Peyer's patch (tissue), 4 donors: ENCODE data around the gene GPHB5.

Experiments
- CTCF ChIP-seq, 6 experiments: fragments of 450-650 bp in 4 of 6; fragments of 200-600 bp in 2 of 6; sonication (generic) in 1 of 6; IDR thresholded peaks; one replicate each; pipeline ENCODE4 v1.5.1; 2017 to 2019; ENCODE audit warnings: antibody characterized with exemption in 6 of 6, mild to moderate bottlenecking in 3 of 6, moderate library complexity in 1 of 6
- POLR2A ChIP-seq, 2 donors: fragments of 450-650 bp; IDR thresholded peaks; one replicate each; pipeline ENCODE4 v1.5.1; 2017; ENCODE audit warnings: antibody characterized with exemption in 2 of 2, mild to moderate bottlenecking in 2 of 2, moderate library complexity in 2 of 2

- TF ChIP-seq CTCF (IDR thresholded peaks at IDR 0.05) = no peak
- no peak for TF ChIP-seq POLR2A (IDR thresholded peaks at IDR 0.05)
Measured at GRCh38 chr14:63297372-63298063, 21.2 kb downstream of the GPHB5 start.
